GM21576 (cell line): ENCODE results near the gene SDF2L1.
"Not testable (repeated sequence)": the region's sequence is repeated elsewhere in the genome, so short reads cannot be mapped to it uniquely, and the experiment has no call there.

ENCODE experiments used
- ATAC-seq: cut with Tn5 transposase; IDR thresholded peaks from one replicate; pipeline ENCODE4 v1.9.1; 2021; ENCODE audit warnings: mild to moderate bottlenecking, moderate library complexity; ENCODE audit not compliant: unreplicated experiment

The SDF2L1 gene, protein sequence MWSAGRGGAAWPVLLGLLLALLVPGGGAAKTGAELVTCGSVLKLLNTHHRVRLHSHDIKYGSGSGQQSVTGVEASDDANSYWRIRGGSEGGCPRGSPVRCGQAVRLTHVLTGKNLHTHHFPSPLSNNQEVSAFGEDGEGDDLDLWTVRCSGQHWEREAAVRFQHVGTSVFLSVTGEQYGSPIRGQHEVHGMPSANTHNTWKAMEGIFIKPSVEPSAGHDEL

DNA sequence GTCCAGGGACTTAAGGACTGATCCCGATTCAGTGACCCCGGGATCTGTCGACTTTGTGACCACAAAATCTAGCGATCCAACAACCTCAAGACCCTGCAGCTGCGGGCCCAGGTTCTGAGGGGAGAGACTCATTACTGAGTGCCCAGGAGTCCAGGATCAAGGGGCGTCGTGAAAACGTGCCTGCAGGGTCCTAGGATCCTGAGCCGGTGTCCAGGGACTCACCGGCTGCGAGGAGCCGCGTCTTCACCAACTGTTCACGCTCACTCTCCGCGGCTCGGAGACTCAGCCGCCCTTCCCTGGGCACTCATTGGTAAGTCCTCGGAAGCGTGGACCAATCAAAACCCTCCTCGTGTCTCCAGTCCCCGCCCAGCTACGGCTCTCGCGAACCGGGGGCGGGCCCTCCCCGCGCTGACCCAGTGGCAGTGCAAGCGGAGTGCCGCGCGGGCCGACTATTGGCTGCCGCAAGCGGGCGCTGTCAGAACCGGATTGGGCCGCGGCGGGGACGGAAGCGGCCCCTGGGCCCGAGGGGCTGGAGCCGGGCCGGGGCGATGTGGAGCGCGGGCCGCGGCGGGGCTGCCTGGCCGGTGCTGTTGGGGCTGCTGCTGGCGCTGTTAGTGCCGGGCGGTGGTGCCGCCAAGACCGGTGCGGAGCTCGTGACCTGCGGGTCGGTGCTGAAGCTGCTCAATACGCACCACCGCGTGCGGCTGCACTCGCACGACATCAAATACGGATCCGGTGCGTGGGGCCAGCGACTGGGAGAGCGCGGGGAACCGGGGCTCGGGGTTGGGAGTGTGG lies at the start of gene SDF2L1:
TSS of gene SDF2L1 (plus strand) at position 514 of the 795 bp plus-strand sequence. CDS start at position 549, 35 bp downstream.
- ATAC-seq = peak; percentile 86

DNA sequence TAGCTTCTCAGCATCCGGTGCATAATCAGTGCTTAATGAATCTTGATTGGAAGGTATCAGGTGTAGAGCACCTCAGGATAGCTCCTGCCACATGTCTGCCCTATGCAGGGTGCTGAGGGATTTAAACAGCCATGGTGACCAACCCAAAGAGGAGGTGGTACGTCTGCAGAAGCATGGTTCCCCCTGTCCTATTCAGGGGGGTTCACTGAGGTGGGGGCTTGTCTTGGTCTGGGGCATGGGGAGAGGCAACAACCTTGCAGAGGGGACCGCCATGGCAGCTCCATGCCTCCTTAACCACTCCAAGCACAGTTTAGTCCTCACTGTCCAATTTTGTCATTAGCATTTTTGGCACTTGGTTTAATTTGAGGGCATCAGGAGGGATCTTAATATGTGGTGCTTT lies 49.7 kb upstream of the SDF2L1 start:
- no peak for ATAC-seq

DNA sequence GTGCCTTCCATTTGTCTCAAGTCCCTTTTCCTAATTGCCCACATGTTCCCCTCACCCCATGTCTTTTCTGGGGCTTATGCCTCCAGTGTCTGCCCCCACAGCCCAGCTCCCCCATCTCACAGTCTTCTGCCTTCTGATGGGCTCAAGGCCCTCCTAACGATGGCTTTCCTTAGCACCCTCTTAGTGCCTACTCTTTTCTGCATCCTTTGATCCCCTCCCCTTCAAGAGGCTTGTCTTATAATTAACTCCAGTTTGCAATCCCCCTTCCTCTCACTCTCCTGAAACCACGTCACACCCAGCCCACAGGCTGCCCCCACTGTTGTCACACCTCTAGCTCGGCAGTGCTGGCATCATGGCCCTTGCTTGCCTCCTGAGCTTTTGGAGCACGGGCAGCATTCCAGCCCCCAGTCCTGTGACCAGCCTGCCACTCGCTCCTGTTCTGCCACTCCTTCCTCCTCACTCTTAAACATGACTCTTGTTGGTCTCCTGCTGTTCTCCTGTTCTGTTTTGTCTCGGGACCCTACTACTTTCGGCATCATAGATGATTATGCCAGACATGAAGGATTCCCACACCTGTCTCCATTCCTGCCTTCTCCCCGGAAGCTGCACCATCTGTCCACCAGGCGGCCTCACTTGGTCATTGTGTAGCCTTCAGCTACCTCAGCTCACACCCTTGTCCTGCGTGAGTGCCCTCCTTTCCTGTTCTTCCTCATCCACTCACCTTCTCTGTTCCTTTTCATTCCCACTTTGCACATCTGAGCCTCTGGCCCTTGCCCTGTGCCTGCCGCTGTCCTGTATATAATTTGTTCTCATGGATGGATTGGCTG lies 48.5 kb upstream of the SDF2L1 start:
- no peak for ATAC-seq

DNA sequence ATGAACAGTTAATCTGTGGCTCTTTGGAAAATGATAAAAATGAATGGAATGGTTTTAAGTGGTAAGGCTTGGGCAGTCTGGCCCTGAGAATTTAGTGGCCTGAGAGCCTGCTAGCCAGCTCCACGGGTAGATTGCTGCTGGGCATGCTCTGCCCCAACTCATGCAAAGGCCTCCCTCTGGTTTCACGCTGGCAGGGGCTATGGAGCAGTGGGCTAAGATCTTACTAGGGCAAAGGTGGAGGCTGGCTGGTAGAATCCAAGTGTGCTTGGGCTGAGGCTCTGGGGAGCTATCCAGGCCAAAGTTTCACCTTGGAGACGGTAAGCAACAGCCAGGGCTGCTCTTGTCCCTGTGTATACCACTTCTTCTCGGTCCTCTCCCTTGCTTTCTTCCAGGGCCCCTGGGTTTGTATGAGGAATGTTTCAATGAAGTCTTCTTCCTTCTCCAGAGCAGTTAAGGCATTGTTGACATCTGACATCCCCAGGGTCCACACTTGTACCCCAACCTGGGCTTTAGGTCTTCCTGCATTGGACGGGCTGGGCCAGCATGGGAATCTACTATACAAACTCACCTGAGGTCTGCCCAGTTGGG lies 47.1 kb upstream of the SDF2L1 start:
- ATAC-seq = no peak

DNA sequence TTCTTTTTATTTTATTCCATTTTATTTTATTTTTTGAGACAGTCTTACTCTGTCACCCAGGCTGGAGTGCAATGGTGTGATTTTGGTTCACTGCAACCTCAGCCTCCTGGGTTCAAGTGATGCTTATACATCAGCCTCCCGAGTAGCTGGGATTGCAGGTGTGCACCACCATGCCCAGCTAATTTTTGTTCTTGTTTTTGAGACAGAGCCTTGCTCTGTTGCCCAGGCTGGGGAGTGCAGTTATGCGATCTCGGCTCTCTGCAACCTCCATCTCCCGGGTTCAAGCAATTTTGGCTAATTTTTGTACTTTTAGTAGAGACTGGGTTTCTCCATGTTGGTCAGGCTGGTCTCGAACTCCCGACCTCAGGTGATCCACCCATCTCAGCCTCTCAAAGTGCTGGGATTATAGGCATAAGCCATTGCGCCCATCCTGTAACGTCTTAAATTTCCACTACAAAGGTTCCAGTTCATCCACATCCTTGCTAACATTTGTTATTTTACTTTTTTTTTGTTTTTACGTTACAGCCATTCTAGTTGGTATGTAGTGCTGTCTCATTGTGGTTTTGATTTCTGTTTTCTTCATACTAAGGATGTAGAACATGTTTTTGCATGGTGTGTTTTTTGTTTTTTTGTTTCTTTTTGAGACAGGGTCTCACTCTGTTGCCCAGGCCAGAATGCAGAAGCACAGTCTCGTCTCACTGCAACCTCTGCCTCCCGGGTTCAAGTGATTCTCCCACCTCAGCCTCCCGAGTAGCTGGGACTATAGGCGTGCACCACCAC lies 45.6 kb upstream of the SDF2L1 start:
- not testable (repeated sequence) for ATAC-seq

DNA sequence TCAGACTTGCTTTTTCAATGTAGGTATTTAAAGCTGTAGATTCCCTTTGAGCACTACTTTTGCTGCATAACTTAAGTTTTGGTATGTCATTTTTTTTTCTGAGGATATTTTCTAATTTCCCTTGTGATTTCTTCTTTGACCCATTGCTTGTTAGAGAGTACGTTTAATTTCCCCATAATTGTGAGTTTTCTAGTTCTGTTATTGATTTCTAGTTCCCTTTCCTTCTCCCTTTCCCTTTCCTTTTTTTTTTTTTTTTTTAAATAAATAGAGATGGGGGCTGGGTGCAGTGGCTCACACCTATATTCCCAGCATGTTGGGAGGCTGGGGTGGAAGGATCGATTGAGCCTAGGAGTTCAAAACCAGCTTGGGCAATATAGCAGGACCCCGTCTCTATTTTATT lies 43.8 kb upstream of the SDF2L1 start:
- ATAC-seq = no peak

DNA sequence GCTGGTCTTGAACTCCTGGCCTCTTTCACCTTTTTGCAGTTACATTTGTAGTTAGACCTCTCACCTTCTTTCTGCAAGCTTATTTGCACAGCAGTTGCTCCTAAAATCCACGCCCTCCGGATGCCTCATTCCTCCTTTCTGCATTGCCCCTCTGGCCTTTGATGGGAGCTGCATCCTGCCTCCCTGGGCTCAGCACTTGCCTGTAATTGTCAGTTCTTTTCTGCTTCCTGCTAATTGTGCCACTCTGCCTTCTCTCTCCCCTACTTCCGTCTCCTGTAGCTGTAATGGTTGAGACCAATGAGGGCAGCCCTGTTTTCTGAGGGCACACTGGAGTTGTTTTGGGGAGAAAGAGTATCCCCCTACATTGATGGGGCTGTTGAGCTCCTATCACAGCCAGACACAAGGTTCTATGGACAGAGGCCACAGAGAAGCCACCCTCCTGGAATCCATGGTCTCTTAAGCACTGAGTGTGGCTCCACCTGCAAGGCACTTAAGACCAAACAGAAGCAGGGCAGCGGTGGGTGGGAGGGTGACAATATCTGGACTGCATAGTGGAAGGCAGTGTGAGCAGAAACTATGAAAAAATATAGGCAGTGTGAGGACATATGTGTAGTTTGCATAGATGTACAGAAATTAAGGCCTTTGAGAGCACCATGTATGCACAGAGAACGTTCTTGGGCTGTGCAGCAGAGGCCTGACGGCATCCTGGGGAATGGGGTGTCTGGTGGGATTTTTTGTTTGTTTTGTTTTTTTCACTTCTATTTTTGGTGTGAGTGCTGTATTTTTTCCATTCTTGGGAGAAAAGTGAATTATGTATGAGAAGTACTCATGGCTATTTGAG lies 42.8 kb upstream of the SDF2L1 start:
- no peak for ATAC-seq

DNA sequence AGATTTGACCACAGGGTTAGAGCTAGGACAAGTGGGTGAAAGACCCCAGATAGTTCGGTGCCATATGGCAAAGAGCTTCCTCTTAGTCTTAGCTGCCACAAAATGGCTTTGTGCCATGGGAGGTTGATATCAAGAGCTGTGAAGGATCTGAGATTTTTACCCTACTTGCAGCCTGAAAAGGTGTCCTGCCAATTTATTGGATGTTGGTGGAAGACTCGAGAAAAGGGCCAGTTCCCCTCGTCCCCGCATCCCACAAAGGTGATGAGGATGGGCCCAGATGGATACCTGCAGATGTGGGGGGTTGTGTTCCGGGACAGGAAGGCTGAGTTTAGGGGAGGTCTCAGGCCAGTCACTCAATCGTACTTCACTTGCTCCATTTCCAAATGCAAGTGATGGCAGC lies 39.5 kb upstream of the SDF2L1 start:
- ATAC-seq = no peak

DNA sequence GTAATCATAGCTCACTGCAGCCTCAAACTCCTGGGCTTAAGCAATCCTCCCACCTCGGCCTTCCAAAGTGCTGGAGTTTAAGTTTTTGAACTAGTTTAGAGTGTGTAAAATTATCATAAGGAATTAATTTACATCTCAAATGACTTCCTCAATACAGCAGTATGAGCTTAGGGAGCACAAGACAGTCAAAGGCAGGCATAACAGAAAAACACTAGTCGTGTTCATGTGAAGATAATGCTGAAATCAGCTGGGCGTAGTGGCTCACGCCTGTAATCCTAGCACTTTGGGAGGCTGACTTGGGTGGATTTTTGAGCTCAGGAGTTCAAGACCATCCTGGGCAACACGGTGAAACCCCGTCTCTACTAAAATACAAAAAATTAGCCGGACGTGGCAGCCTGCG lies 38.1 kb upstream of the SDF2L1 start:
- no peak for ATAC-seq

DNA sequence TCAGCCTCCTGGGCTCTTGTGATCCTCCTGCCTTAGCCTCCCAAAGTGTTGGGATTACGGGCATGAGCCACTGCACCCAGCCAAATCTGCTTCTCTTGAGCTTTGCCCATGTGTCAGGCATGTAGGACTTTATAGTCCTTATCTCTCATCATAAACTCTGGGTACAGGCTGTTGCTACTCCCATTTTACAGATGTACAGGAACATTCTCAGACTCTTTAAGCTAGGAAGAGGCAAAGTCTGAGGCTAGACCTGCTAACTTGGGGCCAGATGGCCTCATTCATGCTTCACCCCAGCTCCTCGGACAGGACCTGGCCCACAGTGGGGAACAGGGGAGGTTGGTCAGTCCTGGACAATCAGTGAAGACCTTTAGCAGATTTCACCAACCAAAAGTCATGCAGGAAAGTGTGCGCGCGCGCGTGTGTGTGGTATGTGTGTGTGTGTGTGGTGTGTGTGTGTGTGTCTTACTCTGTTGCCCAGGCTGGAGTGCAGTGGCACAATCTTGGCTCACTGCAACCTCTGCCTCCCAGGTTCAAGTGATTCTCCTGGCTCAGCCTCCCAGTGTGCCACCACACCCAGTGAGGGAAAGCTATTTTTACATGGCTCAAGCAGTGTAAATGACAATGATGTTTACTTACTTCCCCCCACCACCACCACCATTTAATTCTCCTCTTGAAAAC lies 36.1 kb upstream of the SDF2L1 start:
- ATAC-seq = no peak

DNA sequence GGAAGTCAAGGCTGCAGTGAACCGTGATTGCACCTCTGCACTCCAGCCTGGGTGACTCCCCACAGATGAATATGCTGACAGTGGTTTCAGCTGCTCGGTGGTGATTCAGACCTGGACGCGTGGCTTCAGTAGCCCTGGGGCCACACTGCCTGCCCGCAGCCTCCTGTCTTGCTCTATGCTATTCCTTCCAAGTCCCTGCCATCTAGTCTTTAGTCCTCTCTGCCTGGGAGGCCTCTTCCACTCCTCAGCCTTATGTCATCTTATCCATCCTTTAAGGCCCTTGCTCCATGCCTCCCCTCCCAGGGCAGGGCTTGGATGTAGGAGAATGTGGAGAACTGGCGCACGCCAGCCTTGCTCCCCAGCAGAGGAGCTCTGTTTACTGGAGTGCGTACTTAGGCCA lies 35.3 kb upstream of the SDF2L1 start:
- ATAC-seq = no peak

DNA sequence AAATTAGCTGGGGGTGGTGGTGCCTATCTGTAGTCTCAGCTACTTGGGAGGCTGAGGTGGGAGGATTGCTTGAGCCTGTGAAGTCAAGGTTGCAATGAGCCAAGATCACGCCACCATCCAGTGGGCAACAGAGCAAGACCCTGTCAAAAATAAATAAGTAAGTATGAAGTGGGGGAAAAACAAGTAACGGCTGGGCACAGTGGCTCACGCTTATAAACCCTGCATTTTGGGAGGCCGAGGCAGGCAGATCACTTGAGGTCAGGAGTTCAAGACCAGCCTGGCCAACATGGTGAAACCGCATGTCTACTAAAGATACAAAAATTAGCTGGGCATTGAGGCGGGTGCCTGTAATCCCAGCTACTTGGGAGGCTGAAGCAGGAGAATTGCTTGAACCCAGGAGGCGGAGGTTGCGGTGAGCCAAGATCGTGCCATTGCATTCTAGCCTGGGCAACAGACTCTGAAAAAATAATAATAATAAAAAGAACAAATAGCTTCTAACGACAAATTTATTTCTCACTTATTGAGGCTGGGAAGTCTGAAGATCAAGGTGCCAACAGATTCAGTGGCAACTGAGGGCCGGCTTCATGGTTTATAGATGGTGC lies 32.4 kb upstream of the SDF2L1 start:
- not testable (repeated sequence) for ATAC-seq

DNA sequence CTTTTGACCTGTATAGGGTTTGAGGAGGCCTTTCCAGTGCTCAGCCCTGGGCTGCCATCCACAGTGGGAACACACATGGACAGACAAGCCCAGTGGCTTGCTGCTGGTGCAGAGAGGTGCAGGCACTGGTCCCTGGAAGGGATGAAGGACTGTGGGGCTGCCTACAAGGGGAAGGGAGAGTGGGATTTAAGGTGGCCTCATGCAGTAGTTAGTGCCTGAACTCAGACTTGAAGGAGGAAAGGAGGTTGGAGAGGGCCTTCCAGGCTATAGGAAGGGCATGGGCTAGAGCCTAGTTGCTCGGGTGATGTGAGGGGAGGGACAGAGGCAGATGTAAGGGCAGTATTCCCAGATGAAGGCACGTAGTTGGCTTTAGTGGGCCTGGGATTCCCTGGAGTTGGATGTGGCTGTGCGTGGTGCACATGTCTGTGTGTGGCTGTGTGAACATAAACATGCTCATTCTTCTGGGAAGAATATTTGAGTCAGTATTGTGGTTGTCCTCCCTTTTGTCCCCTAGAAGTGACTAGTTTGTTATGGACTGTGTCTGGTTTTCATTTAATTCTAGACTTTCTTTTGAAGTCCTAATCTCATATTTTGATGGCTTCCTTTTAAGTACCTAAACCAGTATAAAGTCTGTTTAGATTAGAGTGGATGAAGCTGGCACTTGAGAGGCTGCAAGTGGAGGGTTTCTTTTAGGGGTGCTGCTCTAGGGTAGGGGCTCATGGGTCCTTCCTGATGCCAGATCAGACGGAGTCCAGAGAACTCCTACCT lies 30.7 kb upstream of the SDF2L1 start:
- ATAC-seq = no peak

DNA sequence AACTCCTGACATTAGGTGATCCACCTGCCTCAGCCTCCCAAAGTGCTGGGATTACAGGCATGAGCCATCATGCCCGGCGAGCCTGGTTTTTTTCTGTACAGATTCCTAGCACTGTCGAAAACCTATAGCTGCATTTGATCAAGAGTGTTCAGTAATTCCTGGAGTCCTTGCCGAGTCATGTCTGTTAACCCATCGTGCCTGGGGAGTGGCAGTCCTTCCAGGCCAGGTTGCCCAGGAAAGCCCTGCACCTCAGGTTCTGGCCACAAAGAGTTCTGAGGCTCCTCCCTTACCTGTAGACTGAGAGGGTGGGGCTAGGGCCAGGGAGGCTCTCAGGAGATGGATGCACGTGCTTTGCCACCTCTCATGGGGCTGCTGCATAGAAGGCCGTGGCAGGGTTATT lies 29.2 kb upstream of the SDF2L1 start:
- ATAC-seq = no peak

DNA sequence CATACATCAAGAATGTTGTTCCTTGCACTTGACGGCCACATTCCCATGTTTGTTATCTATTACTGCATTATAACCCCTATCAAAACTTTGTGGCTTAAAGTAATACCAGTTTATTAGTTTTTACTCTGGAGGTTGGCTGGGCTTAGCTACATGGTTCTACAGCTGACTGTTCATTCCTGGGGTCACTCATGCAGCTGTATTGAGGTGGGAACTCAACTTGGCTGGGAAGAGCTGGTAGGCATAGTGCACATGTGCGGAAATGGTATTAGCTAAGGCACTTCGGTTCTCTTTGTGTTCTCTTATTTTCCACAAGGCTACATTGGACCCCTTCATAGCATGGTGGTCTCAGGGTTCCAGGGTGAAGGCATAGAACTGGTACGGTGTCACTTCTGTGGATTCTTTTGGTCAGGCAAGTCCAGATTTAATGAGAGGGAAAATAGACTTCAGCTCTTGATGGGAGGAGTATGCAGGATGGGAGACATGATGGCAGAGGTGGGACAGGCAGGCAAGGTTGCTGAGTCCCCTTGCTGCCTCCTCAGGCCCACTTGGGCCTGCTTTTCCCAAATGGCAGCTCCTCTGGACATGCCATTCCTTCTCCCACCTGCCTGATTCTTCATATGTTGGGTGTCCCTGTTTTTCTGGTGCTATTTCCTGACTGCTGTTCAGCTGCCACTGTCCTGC lies 28.4 kb upstream of the SDF2L1 start:
- ATAC-seq = no peak

DNA sequence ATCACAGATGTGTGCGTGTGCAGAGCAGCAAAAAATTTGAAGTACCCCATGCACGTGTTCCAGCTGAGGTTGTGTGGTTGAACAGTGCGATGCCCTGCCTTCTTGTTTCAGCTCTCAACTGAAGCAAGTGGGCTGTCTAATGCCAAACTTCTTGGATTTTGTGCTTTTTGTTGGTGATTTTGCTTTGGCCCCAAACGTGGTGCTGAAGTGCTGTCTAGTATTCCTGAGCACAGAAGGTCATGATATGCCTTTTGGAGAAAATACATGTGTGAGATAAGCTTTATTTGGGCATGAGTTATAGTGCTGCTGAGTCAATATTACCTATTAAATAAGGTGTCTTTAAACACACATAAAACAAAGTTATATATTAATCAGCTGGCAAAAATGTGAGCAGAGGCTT lies 26.4 kb upstream of the SDF2L1 start:
- no peak for ATAC-seq

DNA sequence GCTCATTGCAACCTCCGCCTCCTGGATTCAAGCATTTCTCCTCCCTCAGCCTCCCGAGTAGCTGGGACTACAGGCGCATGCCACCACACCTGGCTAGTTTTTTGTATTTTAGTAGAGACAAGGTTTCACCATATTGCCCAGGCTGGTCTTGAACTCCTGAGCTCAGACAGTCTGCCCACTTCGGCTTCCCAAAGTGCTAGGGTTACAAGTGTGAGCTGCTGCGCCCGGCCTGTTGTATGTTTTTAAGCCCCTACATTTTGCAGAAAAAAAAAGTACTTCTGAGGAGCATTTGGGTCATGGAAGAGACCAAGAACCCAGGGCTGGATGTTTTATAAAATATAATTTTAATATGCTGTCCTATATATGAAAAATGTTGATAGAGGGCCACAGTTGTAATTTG lies 24.8 kb upstream of the SDF2L1 start:
- not testable (repeated sequence) for ATAC-seq
